ENCODE measurements around the gene RAB29. TPM values are rescaled to one million over a fixed set of nuclear protein-coding genes. Genes with fewer than 3 reads are reported as not detected.
A peak's percentile ranks its signal among the peaks of the same experiment; 100 is the strongest.

RAB29 gene
- total RNA-seq, 1 donor from 2014 or later = 156 TPM

- ChIA-PET POLR2A (interaction anchor here (0.5 to 6.6 kb wide), 12 partner anchors 13 to 1661 kb away, joined by 3 to 104 read pairs (median 4); partner anchors contain the start of genes RAB29 and SLC41A1), CTCF (interaction anchor here (0.7 to 9.6 kb wide), 21 partner anchors 12 to 322 kb away, joined by 3 to 255 read pairs (median 6); partner anchors contain the start of genes PM20D1 and RAB29)
- no peak for TF ChIP-seq CTCF (IDR thresholded peaks at IDR 0.05)
- no peak for DNase-seq
- Mint-ChIP-seq H3K4me1 (peaks cover 37% of the 10 kb centered on the region), H3K9me3 (no peaks in the 10 kb centered on the region), H3K4me3 (no peak overlapping the region), H3K27ac (peak overlapping the region; percentile 41), H3K36me3 (ENCODE audit: low read depth) (peaks cover 68% of the 10 kb centered on the region), H3K27me3 (no peaks in the 10 kb centered on the region)
- ATAC-seq (ENCODE audit: low read depth) = peak; percentile 62
- intact Hi-C loops (cut with micrococcal nuclease) = loop anchor here (1.0 to 2.0 kb wide), 3 partner anchors 17 to 31 kb away; partner anchors contain the start of genes RAB29 and SLC41A1
Observed at GRCh38 chr1:205792481-205792881, 17.2 kb upstream of the RAB29 start.

GRCh38 chr1:205791568-205792180, 16.4 kb upstream of the RAB29 start:
- intact Hi-C loops (cut with micrococcal nuclease) = loop anchor here (1.0 to 2.0 kb wide), 9 partner anchors 16 to 315 kb away; partner anchors contain the start of genes RAB29 and SLC41A1
- Mint-ChIP-seq H3K27me3 (no peaks in the 10 kb centered on the region), H3K4me1 (peaks cover 37% of the 10 kb centered on the region), H3K27ac (peak overlapping the region; percentile 63), H3K4me3 (no peak overlapping the region), H3K9me3 (no peaks in the 10 kb centered on the region), H3K36me3 (ENCODE audit: low read depth) (peaks cover 61% of the 10 kb centered on the region)
- ATAC-seq (ENCODE audit: low read depth) (peak; percentile 65), DNase-seq (peak; percentile 46)
- POLR2A ChIA-PET = interaction anchor here (0.5 to 6.6 kb wide), 14 partner anchors 9 to 326 kb away, joined by 3 to 104 read pairs (median 4); partner anchors contain the start of genes RAB29 and SLC41A1
- CTCF ChIA-PET = interaction anchor here (0.6 to 9.6 kb wide), 27 partner anchors 9 to 323 kb away, joined by 3 to 255 read pairs (median 5); partner anchors contain the start of genes PM20D1 and RAB29
- TF ChIP-seq CTCF (IDR thresholded peaks at IDR 0.05) = no peak

GRCh38 chr1:205787287-205787916, 12.1 kb upstream of the RAB29 start:
- ATAC-seq (ENCODE audit: low read depth) = no peak
- Mint-ChIP-seq H3K9me3 (no peaks in the 10 kb centered on the region), H3K27me3 (no peaks in the 10 kb centered on the region), H3K36me3 (ENCODE audit: low read depth) (peaks cover 32% of the 10 kb centered on the region), H3K4me3 (no peak overlapping the region), H3K27ac (no peak overlapping the region), H3K4me1 (peaks cover 10% of the 10 kb centered on the region)
- DNase-seq = no peak
- no peak for TF ChIP-seq CTCF (IDR thresholded peaks at IDR 0.05)
- POLR2A ChIA-PET = interaction anchor here (0.8 to 1.0 kb wide), 2 partner anchors 10 to 14 kb away, joined by 3 to 5 read pairs; no protein-coding TSS in a partner anchor
- intact Hi-C loops (cut with micrococcal nuclease) = no loop called here
- CTCF ChIA-PET = interaction anchor here (1.0 to 9.6 kb wide), 4 partner anchors 10 to 191 kb away, joined by 3 to 255 read pairs (median 4); no protein-coding TSS in a partner anchor

GRCh38 chr1:205786601-205787000, 11.3 kb upstream of the RAB29 start:
- Mint-ChIP-seq H3K4me3 (no peak overlapping the region), H3K27me3 (no peaks in the 10 kb centered on the region), H3K36me3 (ENCODE audit: low read depth) (peaks cover 24% of the 10 kb centered on the region), H3K9me3 (no peaks in the 10 kb centered on the region), H3K27ac (no peak overlapping the region), H3K4me1 (peaks cover 2% of the 10 kb centered on the region)
- intact Hi-C loops (cut with micrococcal nuclease) = no loop called here
- ATAC-seq (ENCODE audit: low read depth) (no peak), DNase-seq (no peak)
- no peak for TF ChIP-seq CTCF (IDR thresholded peaks at IDR 0.05)
- ChIA-PET CTCF (interaction anchor here (1.5 to 2.3 kb wide), 2 partner anchors 9 to 191 kb away, joined by 4 to 9 read pairs; no protein-coding TSS in a partner anchor), POLR2A (interaction anchor here (1.2 to 3.4 kb wide), 2 partner anchors 11 to 14 kb away, joined by 3 to 15 read pairs; partner anchors contain the start of gene RAB29)

Data from activated B cell treated with CpG ODN at 0.5 μM for 24 hours (primary cell).